NCI-H2196 (cell line): ENCODE data around the gene LCN9.
"Not testable (repeated sequence)": the region's sequence is repeated elsewhere in the genome, so short reads cannot be mapped to it uniquely, and the experiment has no call there.

Experiments
- DNase-seq: peaks from one replicate; lab custom pipeline; 2025; ENCODE audit not compliant: unreplicated experiment; lab: John Stamatoyannopoulos, UW

The LCN9 gene

GRCh38 chr9:135662758-135663450 is at the start of gene LCN9:
LCN9 (plus strand) TSS chr9:135663309; CDS start chr9:135663322, 13 bp downstream.
- no peak for DNase-seq

- no peak for DNase-seq
Observed at GRCh38 chr9:135613946-135614805, 48.9 kb upstream of the LCN9 start.

GRCh38 chr9:135614821-135615665 is 48.1 kb upstream of the LCN9 start:
- DNase-seq = no peak

GRCh38 chr9:135615666-135616618 is 47.2 kb upstream of the LCN9 start:
- no peak for DNase-seq

GRCh38 chr9:135616619-135617537 is 46.2 kb upstream of the LCN9 start:
- DNase-seq = peak; percentile 13

- DNase-seq = no peak
Observed at GRCh38 chr9:135617538-135617900, 45.6 kb upstream of the LCN9 start.

- no peak for DNase-seq
Observed at GRCh38 chr9:135617991-135618411, 45.1 kb upstream of the LCN9 start.

- DNase-seq = no peak
Observed at GRCh38 chr9:135618866-135619598, 44.1 kb upstream of the LCN9 start.

GRCh38 chr9:135619599-135619886 is 43.6 kb upstream of the LCN9 start:
- no peak for DNase-seq

- DNase-seq = no peak
Observed at GRCh38 chr9:135620558-135620957, 42.6 kb upstream of the LCN9 start.

GRCh38 chr9:135622415-135623020 is 40.6 kb upstream of the LCN9 start:
- no peak for DNase-seq

- no peak for DNase-seq
Observed at GRCh38 chr9:135624282-135624681, 38.8 kb upstream of the LCN9 start.

- no peak for DNase-seq
Observed at GRCh38 chr9:135632841-135633240, 30.3 kb upstream of the LCN9 start.

GRCh38 chr9:135636930-135637530 is 26.1 kb upstream of the LCN9 start:
- not testable (repeated sequence) for DNase-seq

- DNase-seq = no peak
Observed at GRCh38 chr9:135639196-135639595, 23.9 kb upstream of the LCN9 start, which contains the start of gene GLT6D1. GLT6D1 (minus strand) TSS chr9:135639540; CDS start chr9:135639187, 353 bp downstream.

- DNase-seq = no peak
Observed at GRCh38 chr9:135641047-135641446, 22.1 kb upstream of the LCN9 start.

GRCh38 chr9:135641745-135642144 is 21.4 kb upstream of the LCN9 start:
- no peak for DNase-seq
